GM12892 (cell line): ENCODE measurements around the gene TMEM244.
"Not testable (repeated sequence)": the region's sequence is repeated elsewhere in the genome, so short reads cannot be mapped to it uniquely, and the experiment has no call there.

Experiments
- DNase-seq: peaks from one replicate; pipeline ENCODE4 v3.0.0; 2011; ENCODE audit not compliant: insufficient read length
- FAIRE-seq: peaks from 2 replicates; lab custom pipeline; 2011; peaks lifted over from hg19 to GRCh38; lab: Jason Lieb, UNC
- POLR2A ChIP-seq: IDR thresholded peaks from 2 replicates; pipeline ENCODE4 v1.6.1; 2011; ENCODE audit warnings: low read depth, low read length, control low read depth
- POLR2AphosphoS5 ChIP-seq: IDR thresholded peaks from 2 replicates; pipeline ENCODE4 v1.6.1; 2011; ENCODE audit warnings: low read depth, low read length, control low read depth
- TAF1 ChIP-seq: IDR thresholded peaks from 2 replicates; pipeline ENCODE4 v1.6.1; 2011; ENCODE audit warnings: low read depth, mild to moderate bottlenecking, control low read depth, low read length, borderline replicate concordance

TMEM244 gene

GRCh38 chr6:129886401-129887155 lies 25.5 kb upstream of the TMEM244 start:
- FAIRE-seq = no peak
- no peak for TF ChIP-seq TAF1
- TF ChIP-seq POLR2A = no peak
- TF ChIP-seq POLR2AphosphoS5 = no peak

GRCh38 chr6:129884211-129884610 lies 23.1 kb upstream of the TMEM244 start:
- FAIRE-seq (no peak), DNase-seq (no peak)

More at GRCh38 chr6:129886401-129887155, 25.5 kb upstream of the TMEM244 start:
- DNase-seq = no peak

GRCh38 chr6:129882510-129883023 lies 21.5 kb upstream of the TMEM244 start:
- DNase-seq (no peak), FAIRE-seq (peak; percentile 93)
- TF ChIP-seq POLR2AphosphoS5 (no peak), POLR2A (no peak), TAF1 (no peak)

More at GRCh38 chr6:129884211-129884610, 23.1 kb upstream of the TMEM244 start:
- no peak for TF ChIP-seq POLR2A

- not testable (repeated sequence) for DNase-seq, FAIRE-seq
Observed at GRCh38 chr6:129877894-129878293, 16.8 kb upstream of the TMEM244 start.

DNA sequence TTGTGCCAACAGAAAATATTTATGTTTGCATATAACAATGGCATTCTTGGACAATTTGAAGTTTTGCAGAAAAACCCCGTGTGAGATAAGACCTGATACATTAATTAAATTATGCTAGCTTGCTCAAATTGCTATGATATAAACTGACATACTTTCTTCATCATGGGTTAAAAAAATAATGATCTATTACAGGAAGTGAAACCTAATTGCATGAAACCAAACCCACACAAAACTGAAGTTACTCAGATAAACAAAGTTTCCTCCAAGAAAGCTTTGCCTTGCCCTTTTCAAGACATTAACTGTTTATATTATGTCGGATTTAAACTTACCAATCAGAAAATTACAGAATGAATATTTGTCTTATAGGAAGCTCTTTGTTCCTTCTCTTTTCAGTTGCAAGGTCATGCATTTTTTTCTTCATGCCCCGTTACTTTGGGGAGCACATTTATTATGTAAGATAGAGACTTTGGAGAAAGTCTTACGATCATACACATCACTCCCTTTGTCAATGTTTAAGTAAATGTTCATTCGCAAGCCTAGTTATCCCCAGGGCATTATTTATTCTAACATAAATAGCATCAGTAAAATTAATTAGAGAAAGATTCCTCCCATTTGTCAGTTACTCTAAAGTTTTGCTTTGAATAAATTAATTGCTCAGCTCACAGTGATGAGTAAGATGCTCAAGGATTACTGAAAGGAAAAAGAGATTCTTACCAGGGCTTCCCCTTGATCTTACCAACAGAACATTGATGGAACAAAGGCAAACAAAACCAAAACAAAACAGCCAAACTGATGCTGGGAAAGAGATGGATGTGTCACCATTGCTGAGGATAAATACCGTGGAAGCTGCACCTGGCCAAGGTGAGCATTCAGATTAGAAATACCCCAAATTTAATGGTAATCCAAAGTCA lies 14.8 kb upstream of the TMEM244 start:
- DNase-seq = no peak
- FAIRE-seq = no peak
- TF ChIP-seq POLR2A (no peak), POLR2AphosphoS5 (no peak), TAF1 (no peak)

- DNase-seq = no peak
- no peak for TF ChIP-seq POLR2A
- TF ChIP-seq POLR2AphosphoS5 = no peak
- TF ChIP-seq TAF1 = no peak
- no peak for FAIRE-seq
Observed at GRCh38 chr6:129874837-129875236, 13.7 kb upstream of the TMEM244 start.

GRCh38 chr6:129872586-129872985 lies 11.5 kb upstream of the TMEM244 start:
- FAIRE-seq (no peak), DNase-seq (no peak)
- no peak for TF ChIP-seq TAF1
- no peak for TF ChIP-seq POLR2A
- TF ChIP-seq POLR2AphosphoS5 = no peak

- DNase-seq (no peak), FAIRE-seq (no peak)
- TF ChIP-seq TAF1 (no peak), POLR2A (no peak), POLR2AphosphoS5 (no peak)
Observed at GRCh38 chr6:129871221-129871620, 10.1 kb upstream of the TMEM244 start.

- no peak for TF ChIP-seq TAF1
- no peak for TF ChIP-seq POLR2A
- no peak for TF ChIP-seq POLR2AphosphoS5
- FAIRE-seq (no peak), DNase-seq (no peak)
Observed at GRCh38 chr6:129867403-129867802, 6.3 kb upstream of the TMEM244 start.

GRCh38 chr6:129866688-129867087 lies 5.6 kb upstream of the TMEM244 start:
- DNase-seq = no peak

DNA sequence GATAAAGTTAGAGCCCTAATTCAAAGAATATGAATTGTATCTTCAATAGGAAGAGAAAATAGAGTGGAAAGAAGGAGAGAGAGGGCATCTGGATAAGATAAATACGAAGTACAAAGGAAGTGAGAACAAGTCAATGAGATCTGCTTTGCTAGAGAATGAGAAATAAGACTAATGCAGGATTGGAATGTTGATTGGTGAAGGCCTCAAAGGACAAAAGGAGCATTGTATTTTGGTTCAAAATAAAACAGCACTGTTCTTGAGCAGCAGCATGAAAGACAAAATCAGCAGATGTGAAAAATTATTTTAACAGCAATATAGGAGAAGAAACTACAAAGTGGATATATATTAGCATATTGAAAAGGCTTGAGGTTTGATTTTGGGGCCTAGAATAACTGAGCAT lies 5.1 kb upstream of the TMEM244 start:
- no peak for FAIRE-seq
- TF ChIP-seq POLR2A (no peak), TAF1 (no peak), POLR2AphosphoS5 (no peak)
- DNase-seq = no peak

More at GRCh38 chr6:129866688-129867087, 5.6 kb upstream of the TMEM244 start:
- TF ChIP-seq TAF1 (no peak), POLR2AphosphoS5 (no peak), POLR2A (no peak)
- FAIRE-seq = no peak
